NCI-H2171 (cell line): ENCODE data around the gene POTEB2.
"Not testable (repeated sequence)": the region's sequence is repeated elsewhere in the genome, so short reads cannot be mapped to it uniquely, and the experiment has no call there.

ENCODE experiments used
- DNase-seq: peaks from one replicate; lab custom pipeline; 2025; lab: John Stamatoyannopoulos, UW

Gene POTEB2

GRCh38 chr15:20866214-20866613 is at the start of gene POTEB2:
TSS of gene POTEB2 (minus strand) at chr15:20866314. CDS start at chr15:20866281, 33 bp downstream.
- DNase-seq: not testable (repeated sequence)

GRCh38 chr15:20879916-20880315 is 13.8 kb upstream of the POTEB2 start:
- not testable (repeated sequence) for DNase-seq

GRCh38 chr15:20878464-20878863 is 12.3 kb upstream of the POTEB2 start:
- DNase-seq: not testable (repeated sequence)

GRCh38 chr15:20877819-20878218 is 11.7 kb upstream of the POTEB2 start:
- DNase-seq: not testable (repeated sequence)
